ENCODE measurements around the gene HMGCLL1.

GRCh38 chr6:55492259-55492658 is 86.7 kb downstream of the HMGCLL1 start:
- TF ChIP-seq CTCF (IDR thresholded peaks at IDR 0.05): no peak
- TF ChIP-seq POLR2A (IDR thresholded peaks at IDR 0.05): no peak

Data from right lobe of liver (tissue), 4 donors.